ENCODE data around the gene BCOR. TPM values are rescaled to one million over a fixed set of nuclear protein-coding genes. Genes with fewer than 3 reads are reported as not detected.

BCOR gene
- total and polyA plus RNA-seq, 9 of the 15 experiments (the other 6 are each of a cell fraction or from before 2014, with no cell fraction given): 27.5 to 113 (median 37.6) TPM

DNA sequence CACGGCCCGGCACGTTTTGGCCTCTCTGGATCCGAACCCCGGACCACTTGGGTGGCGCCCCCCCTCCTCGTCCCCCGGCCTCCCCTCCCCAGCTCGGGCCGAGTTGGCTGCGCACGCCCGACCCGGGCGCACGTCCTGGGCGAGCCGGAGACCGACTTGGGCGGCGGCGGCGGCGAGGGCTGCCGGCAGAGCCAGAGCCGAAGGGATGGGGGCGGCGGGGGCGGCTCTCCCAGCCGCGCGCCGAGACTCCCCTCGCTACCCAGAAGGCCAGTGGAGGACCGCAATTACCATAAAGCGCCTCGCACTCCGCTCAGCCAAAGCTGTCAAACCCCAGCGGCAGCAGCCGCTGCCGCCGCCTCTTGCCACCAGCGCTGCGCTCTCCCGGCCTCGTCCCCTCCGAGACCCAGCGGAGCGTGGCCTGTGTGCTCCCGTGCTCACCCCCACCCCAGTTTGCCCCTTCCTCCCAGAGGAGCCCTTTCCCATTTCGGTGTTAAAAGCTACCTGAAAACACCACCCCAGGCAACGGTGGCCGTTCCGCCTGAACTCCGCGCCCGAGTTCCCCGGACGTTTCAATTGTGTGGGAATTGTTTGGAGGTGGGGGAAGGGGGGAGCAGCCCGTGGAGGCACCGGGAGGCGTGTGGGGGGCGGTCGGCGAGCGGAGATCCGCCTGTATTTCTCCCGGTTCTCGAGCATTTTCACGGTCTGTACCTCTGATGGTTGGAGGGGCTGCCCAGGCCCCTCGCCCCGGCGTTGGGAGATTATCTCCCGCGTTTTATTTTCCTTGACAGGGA lies 701 bp upstream of the BCOR start (continued):
- TF ChIP-seq TCFL5 (CRISPR knock-in tag; conservative IDR thresholded peaks at IDR 0.05) (no peak), XRCC3 (IDR thresholded peaks at IDR 0.05) (no peak), PHTF2 (CRISPR knock-in tag; IDR thresholded peaks at IDR 0.05) (no peak), POLR2AphosphoS5 (IDR thresholded peaks at IDR 0.05; ENCODE audit: control insufficient read depth, insufficient read depth, low read depth, low read length) (peak; percentile 51; the same call in 1 of the 2 replicates), ZNF717 (CRISPR knock-in tag; IDR thresholded peaks at IDR 0.05) (no peak), ZNF644 (tag; IDR thresholded peaks at IDR 0.05; ENCODE audit: low read depth) (no peak), NR2C2 (CRISPR knock-in tag; IDR thresholded peaks at IDR 0.05) (no peak), NR2C2 (tag; IDR thresholded peaks at IDR 0.05) (0 out of 2 replicates have a peak, but pooled peaks have one; percentile 5), MTA1 (IDR thresholded peaks at IDR 0.05; ENCODE audit: borderline replicate concordance) (no peak), MEF2A (IDR thresholded peaks at IDR 0.05; ENCODE audit: control insufficient read depth, low read depth, low read length) (no peak), TAF1 (IDR thresholded peaks at IDR 0.05; ENCODE audit: control insufficient read depth, extremely low read depth, insufficient read depth, low read length, severe bottlenecking) (peak; percentile 52), BCL6 (CRISPR knock-in tag; IDR thresholded peaks at IDR 0.05) (no peak), MEF2D (tag; conservative IDR thresholded peaks at IDR 0.05; ENCODE audit: low read depth) (no peak), TCF7 (IDR thresholded peaks at IDR 0.05; ENCODE audit: borderline replicate concordance) (no peak), ILF3 (IDR thresholded peaks at IDR 0.05; ENCODE audit: borderline replicate concordance) (no peak), RB1 (IDR thresholded peaks at IDR 0.05; ENCODE audit: low read depth) (no peak), KDM2B (CRISPR knock-in tag; IDR thresholded peaks at IDR 0.05) (no peak), SMAD2 (IDR thresholded peaks at IDR 0.05; ENCODE audit: low read depth, low read length) (no peak), RBM39 (optimal IDR thresholded peaks at IDR 0.05; ENCODE audit: low read depth, low read length) (no peak), POU5F1 (IDR thresholded peaks at IDR 0.05; ENCODE audit: borderline replicate concordance, low read depth, low read length, partially characterized antibody) (no peak), ZNF347 (CRISPR knock-in tag; IDR thresholded peaks at IDR 0.05; ENCODE audit: low read depth) (no peak), TRIM24 (IDR thresholded peaks at IDR 0.05) (no peak), TGIF2 (CRISPR knock-in tag; IDR thresholded peaks at IDR 0.05) (no peak), MED1 (CRISPR knock-in tag; IDR thresholded peaks at IDR 0.05; ENCODE audit: borderline replicate concordance) (no peak), SAFB (IDR thresholded peaks at IDR 0.05; ENCODE audit: borderline replicate concordance, low read depth, low read length) (no peak), ZNF384 (IDR thresholded peaks at IDR 0.05; ENCODE audit: low read depth, low read length) (0 out of 2 replicates have a peak, but pooled peaks have one; percentile 6)
- TF ChIP-seq, protein P1, sequence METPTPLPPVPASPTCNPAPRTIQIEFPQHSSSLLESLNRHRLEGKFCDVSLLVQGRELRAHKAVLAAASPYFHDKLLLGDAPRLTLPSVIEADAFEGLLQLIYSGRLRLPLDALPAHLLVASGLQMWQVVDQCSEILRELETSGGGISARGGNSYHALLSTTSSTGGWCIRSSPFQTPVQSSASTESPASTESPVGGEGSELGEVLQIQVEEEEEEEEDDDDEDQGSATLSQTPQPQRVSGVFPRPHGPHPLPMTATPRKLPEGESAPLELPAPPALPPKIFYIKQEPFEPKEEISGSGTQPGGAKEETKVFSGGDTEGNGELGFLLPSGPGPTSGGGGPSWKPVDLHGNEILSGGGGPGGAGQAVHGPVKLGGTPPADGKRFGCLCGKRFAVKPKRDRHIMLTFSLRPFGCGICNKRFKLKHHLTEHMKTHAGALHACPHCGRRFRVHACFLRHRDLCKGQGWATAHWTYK (CRISPR knock-in tag; IDR thresholded peaks at IDR 0.05): no peak
- TF ChIP-seq, protein P2, sequence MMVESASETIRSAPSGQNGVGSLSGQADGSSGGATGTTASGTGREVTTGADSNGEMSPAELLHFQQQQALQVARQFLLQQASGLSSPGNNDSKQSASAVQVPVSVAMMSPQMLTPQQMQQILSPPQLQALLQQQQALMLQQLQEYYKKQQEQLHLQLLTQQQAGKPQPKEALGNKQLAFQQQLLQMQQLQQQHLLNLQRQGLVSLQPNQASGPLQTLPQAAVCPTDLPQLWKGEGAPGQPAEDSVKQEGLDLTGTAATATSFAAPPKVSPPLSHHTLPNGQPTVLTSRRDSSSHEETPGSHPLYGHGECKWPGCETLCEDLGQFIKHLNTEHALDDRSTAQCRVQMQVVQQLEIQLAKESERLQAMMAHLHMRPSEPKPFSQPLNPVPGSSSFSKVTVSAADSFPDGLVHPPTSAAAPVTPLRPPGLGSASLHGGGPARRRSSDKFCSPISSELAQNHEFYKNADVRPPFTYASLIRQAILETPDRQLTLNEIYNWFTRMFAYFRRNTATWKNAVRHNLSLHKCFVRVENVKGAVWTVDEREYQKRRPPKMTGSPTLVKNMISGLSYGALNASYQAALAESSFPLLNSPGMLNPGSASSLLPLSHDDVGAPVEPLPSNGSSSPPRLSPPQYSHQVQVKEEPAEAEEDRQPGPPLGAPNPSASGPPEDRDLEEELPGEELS (CRISPR knock-in tag; IDR thresholded peaks at IDR 0.05; ENCODE audit: borderline replicate concordance): no peak
